G401 (cell line): ENCODE measurements around the gene STX18. TPM values are rescaled to one million over a fixed set of nuclear protein-coding genes. Genes with fewer than 3 reads are reported as not detected.
"Not testable (repeated sequence)": the region's sequence is repeated elsewhere in the genome, so short reads cannot be mapped to it uniquely, and the experiment has no call there.

Experiments used
- DNase-seq: peaks from one replicate; pipeline ENCODE4 v3.0.0-alpha.2; 2015; ENCODE audit warnings: low spot score
- in situ Hi-C: cut with HindIII; loops from 2 replicates; pipeline ENCODE4 v1.10.0; 2016; ENCODE audit warnings: low sequenced_read_pairs, mixed read lengths
- total RNA-seq: library from RNA; depleted of rRNA; stranded (reverse); fragments of >200 nt; shearing (Covaris generic); gene quantifications from 2 replicates; pipeline ENCODE4 v1.2.3, GENCODE V29; 2014

STX18 gene
- total RNA-seq, 1 experiment from 2014 or later, result 199 TPM

DNA sequence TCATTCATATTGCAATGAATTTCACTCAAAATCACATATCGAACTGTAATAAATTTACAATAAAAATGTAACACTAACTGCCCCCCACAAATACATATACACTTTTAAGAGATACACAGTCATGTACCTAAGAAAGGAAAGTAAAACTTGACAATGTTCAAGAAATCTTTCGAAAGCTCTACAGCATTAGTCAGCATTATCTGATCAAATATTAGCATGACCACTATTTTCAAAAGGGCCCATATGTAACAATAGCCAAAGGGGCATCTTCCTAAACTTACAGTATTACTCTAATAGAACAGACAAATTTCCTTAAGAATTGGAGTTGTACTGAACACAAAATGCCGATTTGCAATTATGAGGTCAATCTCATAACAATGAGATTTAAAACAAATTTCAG, 51.8 kb downstream of the STX18 start:
- in situ Hi-C loops, result no loop called here
- DNase-seq, result no peak

DNA sequence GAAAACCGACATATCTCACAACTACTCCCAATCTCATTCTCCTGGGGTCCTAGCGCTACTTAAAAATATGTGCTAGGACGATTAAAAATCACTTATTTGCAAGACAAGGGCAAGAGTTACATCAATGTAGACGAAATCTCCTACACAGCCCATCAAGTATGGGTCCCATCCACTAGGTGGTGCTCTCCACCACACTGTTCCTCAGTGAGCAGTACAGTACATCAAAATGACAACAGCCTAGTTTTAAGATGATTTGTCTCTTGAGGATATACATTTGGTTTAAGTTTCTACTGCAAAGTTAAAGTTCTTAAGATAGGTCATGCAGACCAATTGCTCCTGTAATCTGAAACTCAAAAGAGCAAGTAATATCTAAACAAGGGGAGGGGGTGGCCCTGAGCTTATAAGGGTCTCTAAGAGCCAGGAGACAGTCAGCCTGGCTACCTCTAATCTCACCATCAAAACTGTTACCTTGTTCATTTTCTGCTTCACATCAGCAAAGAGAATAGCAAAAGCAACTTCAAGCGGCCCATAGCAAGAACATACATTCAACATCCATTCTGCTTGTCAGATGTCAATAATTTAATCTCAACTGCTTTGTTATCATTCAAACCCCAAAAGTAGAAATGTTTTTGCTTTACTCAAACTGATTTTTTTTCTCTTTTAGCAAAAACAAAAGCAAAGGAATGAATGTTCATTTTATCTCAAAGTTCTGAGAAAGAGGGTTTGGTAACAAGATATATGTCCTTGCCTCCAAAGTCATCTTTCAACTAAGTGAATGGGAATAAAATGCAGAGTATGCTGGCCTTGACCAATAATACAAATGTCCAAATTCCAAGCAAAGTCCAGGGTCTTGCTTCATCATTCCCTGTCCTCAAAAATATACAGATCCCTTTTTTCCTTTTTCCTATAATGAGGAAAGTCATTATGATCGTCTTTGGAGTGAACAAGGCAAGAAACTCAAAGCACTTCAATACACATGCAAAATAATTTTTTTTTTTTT, 53.1 kb downstream of the STX18 start:
- DNase-seq, result peak; percentile 81
- in situ Hi-C loops, result no loop called here

DNA sequence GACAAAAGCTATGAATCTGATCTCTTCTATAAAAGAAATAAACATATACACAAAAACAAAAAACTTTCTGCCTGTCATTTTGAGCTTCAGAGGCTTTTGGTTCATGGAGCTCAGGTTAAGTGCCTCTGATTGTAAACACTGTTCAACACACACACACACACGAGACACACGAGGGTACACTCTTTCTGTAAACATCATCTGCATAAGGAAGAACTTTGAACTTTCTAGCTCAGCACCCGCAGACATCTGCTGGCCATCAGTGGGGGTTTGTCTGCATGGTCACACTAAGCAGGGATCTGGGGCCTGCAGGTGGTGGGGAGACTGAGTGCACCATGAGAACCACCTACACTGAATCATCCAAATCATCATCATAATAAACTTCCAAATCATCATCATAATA, 54.9 kb downstream of the STX18 start:
- no peak for DNase-seq
- in situ Hi-C loops, result no loop called here

DNA sequence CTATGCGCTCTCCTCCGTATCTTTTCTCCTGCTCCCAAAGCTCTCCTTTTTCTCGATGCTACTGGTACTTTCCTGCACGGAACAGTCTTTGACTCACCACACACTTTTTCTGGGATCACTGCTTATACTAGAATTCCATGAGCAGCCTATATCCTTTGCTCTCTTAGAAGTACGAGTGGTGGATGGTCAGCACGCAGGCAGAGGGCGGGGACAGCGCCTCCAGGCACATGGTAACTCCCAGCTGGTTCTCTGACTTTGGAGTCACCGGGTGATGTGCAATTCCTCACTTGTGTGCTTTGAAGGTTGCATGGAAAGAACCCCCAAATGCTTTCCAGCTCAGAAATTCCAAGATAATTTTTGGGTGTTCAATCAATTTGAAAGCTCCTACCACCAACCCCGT, 56.0 kb downstream of the STX18 start:
- DNase-seq, result no peak
- in situ Hi-C loops, result no loop called here

DNA sequence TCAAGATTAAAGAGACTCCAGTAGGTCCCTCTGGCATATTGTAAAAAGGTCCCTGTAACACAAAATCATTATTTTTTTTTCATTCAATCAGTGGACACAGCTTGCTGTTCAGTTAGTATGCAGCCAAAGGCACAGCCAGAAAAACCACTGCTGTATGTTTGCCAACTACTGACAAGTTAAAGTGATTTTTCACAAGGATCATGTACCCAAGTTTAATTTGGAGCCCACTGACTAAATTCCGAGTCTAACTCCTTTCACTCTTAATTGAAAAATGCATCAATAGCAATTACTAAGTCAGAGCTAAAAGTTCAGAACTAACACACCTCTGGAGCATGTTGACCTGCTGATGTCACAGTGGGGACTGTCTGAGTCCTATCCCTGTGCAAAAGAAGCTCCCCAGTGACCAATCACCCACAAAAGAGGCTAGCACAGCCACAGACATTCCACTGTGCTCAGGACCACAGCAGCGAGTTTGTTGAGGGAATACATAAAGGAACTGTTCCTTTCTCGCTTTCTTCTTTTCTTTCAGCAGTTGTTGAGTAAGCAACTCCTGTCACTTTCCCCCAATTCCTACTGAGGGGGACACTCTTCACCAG, 60.4 kb downstream of the STX18 start:
- in situ Hi-C loops, result no loop called here
- no peak for DNase-seq

DNA sequence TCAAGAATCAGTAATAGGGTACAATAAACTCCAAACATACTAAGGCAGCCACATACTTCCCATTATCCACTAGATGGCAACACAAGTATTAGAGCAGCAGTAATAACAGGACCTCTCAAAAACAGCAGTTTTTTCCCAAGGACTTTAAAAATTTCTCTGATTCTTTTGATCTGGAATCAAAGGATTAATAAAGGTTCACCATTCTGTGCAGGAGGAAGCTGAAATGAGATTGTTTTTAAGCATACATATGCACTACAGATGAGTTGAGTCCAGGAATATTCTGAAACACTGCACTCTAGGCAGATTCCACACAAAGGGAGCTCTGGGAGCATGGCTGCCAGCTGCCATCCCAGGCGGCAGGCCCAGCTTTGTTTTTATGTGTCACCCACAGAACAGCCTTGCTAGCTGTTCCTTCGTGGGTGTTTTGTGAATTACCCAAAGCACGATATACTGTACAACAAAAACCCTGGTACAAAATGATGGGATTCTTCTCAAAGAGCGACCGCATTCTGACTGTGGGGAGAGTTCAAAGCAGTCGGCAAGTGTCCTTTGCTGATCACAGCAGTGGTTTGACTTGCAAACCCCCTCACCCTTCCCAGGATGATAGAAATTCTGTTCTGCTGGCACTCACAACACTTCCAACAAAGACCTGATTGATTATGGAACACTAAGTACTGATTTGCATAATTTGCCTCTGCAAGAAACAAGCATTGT, 61.0 kb downstream of the STX18 start:
- peak; percentile 60 for DNase-seq
- in situ Hi-C loops, result no loop called here

DNA sequence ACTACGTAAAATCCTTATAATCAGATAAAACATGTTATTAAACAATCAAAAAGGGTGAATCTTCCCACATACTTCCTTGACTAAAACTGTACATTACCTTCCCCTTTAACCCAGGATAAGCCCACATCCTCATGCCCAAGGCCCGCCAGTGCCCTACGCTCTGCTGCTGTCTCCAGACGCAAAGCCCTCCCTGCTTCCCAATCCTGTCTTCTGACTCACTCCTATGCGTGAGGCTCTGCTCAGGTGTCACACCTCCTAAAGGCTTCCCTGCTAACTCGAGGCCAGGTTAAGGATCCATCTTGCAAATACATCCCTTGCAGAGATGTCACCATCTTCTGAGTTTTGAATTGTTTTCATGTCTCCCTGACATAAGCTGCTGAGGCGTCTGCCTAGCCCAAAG, 61.6 kb downstream of the STX18 start:
- DNase-seq, result no peak
- in situ Hi-C loops, result no loop called here

DNA sequence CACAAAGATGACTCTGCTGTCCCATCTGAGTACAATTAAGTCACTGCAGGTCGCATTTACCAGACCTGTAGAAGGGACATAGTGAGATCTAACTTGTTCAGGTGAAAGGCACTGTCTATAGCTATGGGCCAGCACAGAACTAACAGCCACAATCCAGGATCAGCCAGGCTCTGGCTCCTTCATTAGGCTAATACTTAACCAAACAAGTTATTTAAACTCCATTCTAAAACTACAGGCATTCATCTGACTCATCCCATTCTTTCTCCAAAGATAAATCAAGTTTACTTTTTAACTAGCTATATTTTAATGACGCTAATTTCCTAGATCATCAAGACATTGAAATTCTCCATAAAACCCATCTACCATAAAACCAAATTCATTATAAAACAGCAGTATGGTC, 62.5 kb downstream of the STX18 start:
- DNase-seq, result no peak
- in situ Hi-C loops, result no loop called here

DNA sequence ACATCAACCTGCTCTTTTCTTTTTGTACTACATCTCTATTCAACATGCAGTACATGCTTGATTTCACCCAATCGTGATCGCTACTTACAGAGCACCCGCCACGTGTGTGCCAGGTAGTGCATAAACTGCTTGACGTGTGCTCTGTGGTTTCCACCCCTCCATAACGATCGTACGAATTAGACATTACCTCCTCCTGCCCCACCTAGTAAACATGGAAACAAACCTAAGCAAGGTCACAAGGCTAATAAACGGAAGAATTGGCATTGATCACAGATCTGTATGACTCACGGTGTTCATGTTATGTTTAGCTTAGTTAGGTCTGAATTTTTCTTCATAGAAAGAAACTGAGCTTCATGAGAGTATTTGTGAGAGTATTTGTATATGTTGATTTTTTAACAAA, 64.1 kb downstream of the STX18 start:
- in situ Hi-C loops, result no loop called here
- no peak for DNase-seq

DNA sequence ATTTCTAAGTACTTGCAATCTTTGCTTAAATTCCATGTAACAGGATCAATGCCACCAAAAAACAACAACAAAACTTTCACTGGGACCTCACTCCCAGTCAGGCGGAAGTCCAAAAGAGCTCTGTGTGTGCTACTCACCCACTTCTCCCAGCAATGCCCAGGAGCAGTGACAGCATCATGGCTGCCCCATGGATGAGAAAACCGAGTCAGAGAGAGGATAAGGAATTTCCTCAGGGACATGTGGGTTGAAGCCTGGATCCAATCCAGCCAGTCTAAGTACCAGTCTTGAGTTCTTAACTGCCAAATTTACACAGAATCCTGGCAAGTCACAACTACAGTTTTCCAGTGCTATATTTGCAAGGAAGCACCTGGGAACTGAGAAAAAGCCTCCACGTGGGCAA, 64.5 kb downstream of the STX18 start:
- no peak for DNase-seq
- in situ Hi-C loops, result no loop called here

DNA sequence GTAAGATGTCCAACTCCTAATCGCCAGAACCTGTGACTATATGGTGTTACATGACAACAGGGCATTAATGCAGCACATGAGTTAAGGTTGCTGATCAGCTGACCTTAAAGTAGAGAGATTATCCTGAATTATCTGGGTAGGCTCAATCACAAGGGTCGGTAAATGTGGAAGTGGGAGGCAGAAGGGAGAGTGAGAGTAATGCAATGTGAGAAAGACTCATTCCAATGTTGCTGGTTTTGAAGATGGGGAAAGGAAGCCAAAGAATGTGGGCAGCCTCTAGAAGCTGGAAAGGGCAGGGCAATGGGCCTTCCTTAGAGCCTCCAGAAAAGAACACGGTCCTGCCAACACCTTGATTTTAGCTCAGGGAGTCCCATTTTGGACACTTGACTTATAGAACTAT, 67.4 kb downstream of the STX18 start:
- DNase-seq, result no peak
- in situ Hi-C loops, result no loop called here

DNA sequence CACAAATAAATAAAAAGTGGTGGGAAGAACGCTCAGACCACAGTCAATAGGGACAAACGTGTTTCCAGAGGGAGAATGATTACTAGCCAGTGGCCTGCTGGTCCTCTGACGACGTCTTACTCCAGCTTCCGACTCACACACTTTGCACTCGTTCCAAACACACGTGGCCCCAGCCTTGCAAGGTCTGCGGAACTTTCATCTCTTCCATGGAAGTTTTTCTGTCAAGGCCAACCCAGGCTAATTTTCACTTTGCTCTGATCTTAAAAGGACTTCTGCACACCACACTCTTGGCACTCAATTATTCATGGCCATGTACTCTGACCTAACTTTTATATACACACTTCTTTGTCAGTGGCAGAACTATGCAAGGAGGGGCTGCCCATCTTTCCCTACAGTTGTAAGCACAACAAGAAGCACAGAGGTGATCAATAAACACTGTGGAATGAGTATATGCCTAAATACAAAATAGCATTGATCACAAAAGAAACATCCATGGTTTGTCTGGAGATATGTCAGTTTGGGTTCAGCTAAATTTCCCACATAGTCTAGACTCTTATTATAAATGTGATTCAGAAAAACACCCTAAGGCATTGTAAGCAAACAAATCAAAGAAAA, 69.4 kb downstream of the STX18 start:
- in situ Hi-C loops, result no loop called here
- DNase-seq, result no peak

DNA sequence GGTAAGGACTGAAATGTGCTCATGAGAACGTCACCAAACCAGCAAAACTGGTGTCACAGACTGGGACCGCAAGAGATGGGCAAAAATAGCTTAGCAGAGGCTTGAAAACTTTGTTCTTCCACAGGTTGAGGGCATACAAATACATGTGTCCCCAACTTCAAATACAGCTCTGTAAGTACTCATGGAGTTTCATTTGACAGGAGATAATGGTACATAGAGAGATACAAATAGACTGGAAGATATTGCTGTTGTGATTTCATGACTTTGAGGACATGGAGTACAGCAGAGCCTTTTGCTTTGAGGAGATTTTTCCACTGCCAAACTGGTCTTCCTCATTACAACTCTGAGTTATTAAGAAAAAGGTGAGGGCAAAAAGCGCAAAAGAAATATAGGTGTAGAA, 70.7 kb downstream of the STX18 start:
- DNase-seq, result no peak
- in situ Hi-C loops, result no loop called here

DNA sequence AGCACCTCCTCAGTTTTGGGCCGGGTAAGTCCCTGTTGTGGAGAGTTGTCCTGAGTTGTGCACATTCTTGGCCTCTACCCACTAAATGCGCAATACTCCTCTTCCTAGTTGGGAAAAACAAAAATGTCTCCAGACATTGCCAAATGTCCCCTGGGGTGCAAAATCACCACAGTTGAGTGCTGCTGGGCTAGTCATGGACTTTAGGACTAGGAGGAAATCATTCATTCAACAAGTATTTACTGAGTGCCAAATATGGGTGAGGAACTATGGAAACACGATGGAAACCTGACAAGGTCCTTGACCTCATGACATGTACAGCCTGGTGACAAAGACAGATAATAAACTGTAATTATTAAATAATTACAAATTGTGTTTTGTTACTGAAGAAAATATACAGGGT, 71.6 kb downstream of the STX18 start:
- in situ Hi-C loops, result no loop called here
- no peak for DNase-seq

DNA sequence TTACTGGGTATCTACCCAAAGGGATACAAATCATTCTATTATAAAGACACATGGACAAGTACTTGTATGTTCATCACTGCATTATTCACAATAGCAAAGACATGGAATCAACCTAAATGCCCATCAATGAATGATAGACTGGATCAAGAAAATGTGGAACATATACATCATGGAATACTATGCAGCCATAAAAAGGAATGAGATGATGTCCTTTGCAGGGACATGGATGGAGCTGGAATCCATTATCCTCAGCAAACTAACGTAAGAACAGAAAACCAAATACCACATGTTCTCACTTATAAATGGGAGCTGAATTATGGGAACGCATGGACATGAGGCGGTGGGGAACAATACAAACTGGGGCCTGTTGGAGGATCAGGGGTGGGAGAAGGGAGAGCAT, 76.6 kb downstream of the STX18 start:
- in situ Hi-C loops, result not testable (repeated sequence)

DNA sequence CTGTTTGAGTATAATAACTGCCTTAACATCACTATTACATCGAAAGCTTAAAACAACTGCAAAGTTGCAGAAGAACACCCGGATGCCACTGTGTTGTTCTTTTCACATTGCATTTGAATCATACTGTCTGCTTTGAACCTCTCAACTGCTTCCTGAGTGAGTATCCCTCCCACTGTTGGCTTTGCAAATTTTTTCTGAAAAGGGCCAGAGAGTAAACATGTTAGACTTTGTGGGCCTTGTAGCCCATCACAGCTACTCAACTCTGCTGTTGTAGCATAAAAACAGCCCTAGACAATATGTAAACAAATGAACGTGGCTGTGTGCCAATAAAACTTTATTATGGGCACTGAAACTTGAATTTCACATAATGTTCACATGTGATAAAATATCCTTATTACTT, 78.9 kb downstream of the STX18 start:
- DNase-seq, result no peak
- in situ Hi-C loops, result no loop called here

More for the DNA sequence above, 76.6 kb downstream of the STX18 start:
- not testable (repeated sequence) for DNase-seq

DNA sequence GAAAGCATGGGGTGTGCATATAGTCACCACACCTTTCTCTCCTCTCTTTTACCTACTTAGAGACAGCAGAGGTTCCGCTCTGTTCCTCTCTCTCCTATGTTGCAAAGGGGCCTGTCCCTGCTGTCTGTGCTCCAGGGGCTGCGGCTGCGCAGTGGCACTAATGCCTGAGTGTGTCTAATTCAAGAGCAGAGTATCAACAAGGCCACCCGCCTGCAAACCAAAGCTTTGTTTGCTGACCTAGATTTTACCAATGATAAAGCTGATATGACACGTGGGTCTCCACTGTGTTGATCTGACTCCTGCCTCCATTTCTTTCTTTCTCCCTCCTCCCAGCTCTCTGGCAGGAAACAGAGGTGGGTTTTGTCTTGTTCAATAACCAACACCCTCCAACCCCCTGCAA, 80.0 kb downstream of the STX18 start:
- in situ Hi-C loops, result no loop called here
- peak; percentile 23 for DNase-seq

DNA sequence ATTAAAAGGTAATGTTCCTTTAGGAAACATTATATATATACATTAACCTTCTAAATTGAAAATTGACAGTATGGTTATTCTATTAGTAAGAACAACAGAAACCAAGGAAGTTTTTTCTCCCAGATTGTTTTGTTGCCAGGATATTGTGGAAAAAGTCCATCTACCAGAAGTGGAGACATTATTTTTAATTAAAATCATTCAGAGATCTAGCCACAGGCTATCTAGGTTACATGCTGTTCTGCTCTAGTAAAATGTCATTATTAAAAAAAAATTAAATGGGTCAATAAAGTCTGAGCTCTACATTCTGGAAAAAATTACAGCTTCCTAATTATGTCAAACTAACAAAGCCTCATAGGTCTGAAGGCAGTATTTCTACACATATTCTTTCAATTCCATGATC, 80.7 kb downstream of the STX18 start:
- in situ Hi-C loops, result no loop called here
- DNase-seq, result no peak

DNA sequence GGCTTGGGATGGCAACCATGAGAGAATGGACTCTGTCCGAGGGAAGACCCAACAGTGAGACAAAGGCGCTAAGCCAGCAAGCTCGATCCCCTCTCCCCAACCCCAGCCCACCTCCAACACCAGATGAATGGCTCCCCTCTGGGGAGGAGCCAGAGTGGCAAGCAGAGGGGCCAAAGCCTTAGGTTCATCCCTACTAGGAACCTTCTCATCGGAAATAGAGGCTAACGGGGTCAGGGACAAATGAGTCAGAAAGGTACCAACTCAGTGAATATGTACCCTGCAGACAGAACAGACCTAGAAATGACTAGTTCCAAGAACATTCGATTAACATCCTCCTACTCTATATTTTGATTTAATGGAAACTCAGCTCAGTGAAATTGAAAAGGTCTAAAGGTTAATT, 81.1 kb downstream of the STX18 start:
- in situ Hi-C loops, result no loop called here

DNA sequence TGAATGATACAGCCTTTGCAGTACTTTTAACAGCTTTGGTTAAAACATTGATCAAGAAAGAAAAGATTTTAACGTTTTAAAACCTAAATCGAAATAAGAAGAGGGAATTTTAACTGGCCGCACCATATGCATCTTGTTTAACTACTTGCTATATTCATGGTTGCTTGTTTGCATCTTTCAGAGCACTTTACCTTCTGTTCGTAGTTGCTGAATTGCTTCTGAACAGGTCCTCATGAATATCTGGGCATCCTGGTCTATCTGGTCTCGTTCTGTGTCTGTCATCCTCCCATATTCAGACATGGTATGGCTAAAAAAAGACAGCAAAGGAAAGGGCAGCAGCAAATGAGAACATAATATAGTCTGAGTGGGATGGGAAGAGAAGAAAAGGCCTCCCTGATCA, 82.7 kb downstream of the STX18 start:
- no peak for DNase-seq
- in situ Hi-C loops, result no loop called here

More for the DNA sequence above, 81.1 kb downstream of the STX18 start:
- no peak for DNase-seq
